SU-DHL-6 (cell line): ENCODE results near the gene CPSF4L.
"Not testable (repeated sequence)": the region's sequence is repeated elsewhere in the genome, so short reads cannot be mapped to it uniquely, and the experiment has no call there.

Experiments used
- H2AFZ ChIP-seq: fragments of 200-600 bp; sonication (generic); 2 replicates; pipeline ENCODE4 v1.6.1; 2014; ENCODE audit warnings: low read depth, mild to moderate bottlenecking, moderate library complexity, mixed read lengths, antibody characterized with exemption, low read length; ENCODE audit not compliant: severe bottlenecking
- H3F3A ChIP-seq: fragments of 200-600 bp; shearing (Covaris generic); 2 replicates; pipeline ENCODE4 v1.6.0; 2016; ENCODE audit warnings: antibody characterized with exemption, mild to moderate bottlenecking; ENCODE audit not compliant: insufficient read depth
- H3K27ac ChIP-seq: fragments of 200-600 bp; sonication (generic); 2 replicates; pipeline ENCODE4 v1.5.1; 2016; ENCODE audit warnings: low read depth, mild to moderate bottlenecking, low read length, moderate library complexity, mixed read lengths
- H3K27me3 ChIP-seq: fragments of 200-600 bp; sonication (generic), shearing (Covaris generic); 2 replicates; pipeline ENCODE4 v1.6.0; 2014; ENCODE audit warnings: mild to moderate bottlenecking, low read length
- H3K36me3 ChIP-seq: fragments of 200-600 bp; sonication (generic); 2 replicates; pipeline ENCODE4 v1.6.1; 2014; ENCODE audit warnings: mild to moderate bottlenecking, low read length, mixed read lengths
- H3K4me2 ChIP-seq: fragments of 300-600, 200-600 bp; shearing (Covaris generic), sonication (generic); 2 replicates; pipeline ENCODE4 v1.6.0; 2014; ENCODE audit warnings: low read length, low read depth, mild to moderate bottlenecking; ENCODE audit not compliant: poor library complexity, severe bottlenecking
- H3K4me3 ChIP-seq: fragments of 200-600 bp; sonication (generic); 2 replicates; pipeline ENCODE4 v1.5.1; 2014; ENCODE audit warnings: antibody characterized with exemption, low read length, mild to moderate bottlenecking, mixed read lengths; ENCODE audit not compliant: insufficient read depth, poor library complexity, severe bottlenecking
- H3K79me2 ChIP-seq: fragments of 200-600 bp; sonication (generic); 2 replicates; pipeline ENCODE4 v1.6.1; 2014; ENCODE audit warnings: mild to moderate bottlenecking, low read length, moderate library complexity; ENCODE audit not compliant: insufficient read depth
- H3K9ac ChIP-seq: fragments of 200-600 bp; sonication (generic); 2 replicates; pipeline ENCODE4 v1.7.0; 2014; ENCODE audit warnings: mild to moderate bottlenecking, low read length
- H3K9me2 ChIP-seq: fragments of 200-600 bp; sonication (generic); replicated peaks from 2 replicates; pipeline ENCODE4 v1.6.1; 2014; ENCODE audit warnings: low read length; ENCODE audit not compliant: insufficient read depth
- H3K9me3 ChIP-seq: fragments of 200-600 bp; sonication (generic); 2 replicates; pipeline ENCODE4 v1.6.1; 2014; ENCODE audit warnings: low read length, mixed read lengths; ENCODE audit not compliant: insufficient read depth
- H4K20me1 ChIP-seq: fragments of 200-600 bp; sonication (generic); 2 replicates; pipeline ENCODE4 v1.6.1; 2014; ENCODE audit warnings: low read depth, mild to moderate bottlenecking, antibody characterized with exemption, low read length, moderate library complexity, mixed read lengths
- CTCF ChIP-seq: fragments of 200-600 bp; sonication (generic); IDR thresholded peaks from one replicate; pipeline ENCODE4 v1.5.1; 2017; ENCODE audit warnings: antibody characterized with exemption, mild to moderate bottlenecking, low read length, moderate library complexity; ENCODE audit not compliant: insufficient read depth, poor library complexity, severe bottlenecking
- EZH2phosphoT487 ChIP-seq: fragments of 200-600 bp; sonication (generic), shearing (Covaris generic); conservative IDR thresholded peaks from 2 replicates; pipeline ENCODE4 v1.6.1; 2018; ENCODE audit warnings: mild to moderate bottlenecking, antibody characterized with exemption, low read length, moderate library complexity, mixed read lengths

The CPSF4L gene

GRCh38 chr17:73266796-73267195, 5.1 kb upstream of the CPSF4L start:
- no peaks in the 10 kb centered on the region for H3F3A ChIP-seq
- no peak overlapping the region for H3K4me2 ChIP-seq
- no peaks in the 10 kb centered on the region for H4K20me1 ChIP-seq
- H3K4me3 ChIP-seq, result no peak overlapping the region
- no peak for TF ChIP-seq CTCF
- TF ChIP-seq EZH2phosphoT487, result no peak
- no peaks in the 10 kb centered on the region for H3K27me3 ChIP-seq
- no peak overlapping the region for H3K27ac ChIP-seq
- no peak overlapping the region for H2AFZ ChIP-seq
- H3K36me3 ChIP-seq, result no peaks in the 10 kb centered on the region
- no peaks in the 10 kb centered on the region for H3K9me3 ChIP-seq
- no peaks in the 10 kb centered on the region for H3K79me2 ChIP-seq
- no peaks in the 10 kb centered on the region for H3K9me2 ChIP-seq
- no peak overlapping the region for H3K9ac ChIP-seq

GRCh38 chr17:73265646-73266640, 4.3 kb upstream of the CPSF4L start:
- Histone ChIP-seq H3K79me2 (no peaks in the 10 kb centered on the region), H3K9ac (no peak overlapping the region), H3K4me2 (no peak overlapping the region)

GRCh38 chr17:73264448-73264847, 2.8 kb upstream of the CPSF4L start:
- H4K20me1 ChIP-seq, H3K79me2 ChIP-seq, H2AFZ ChIP-seq: not testable (repeated sequence)

More at GRCh38 chr17:73265646-73266640, 4.3 kb upstream of the CPSF4L start:
- Histone ChIP-seq H3K27me3 (no peaks in the 10 kb centered on the region), H2AFZ (no peak overlapping the region), H3K36me3 (no peaks in the 10 kb centered on the region), H3K9me2 (no peaks in the 10 kb centered on the region), H4K20me1 (no peaks in the 10 kb centered on the region), H3K4me3 (no peak overlapping the region), H3K9me3 (no peaks in the 10 kb centered on the region), H3K27ac (no peak overlapping the region), H3F3A (no peaks in the 10 kb centered on the region)
- TF ChIP-seq EZH2phosphoT487 (no peak), CTCF (no peak)

More at GRCh38 chr17:73264448-73264847, 2.8 kb upstream of the CPSF4L start:
- H3K4me2 ChIP-seq, H3K4me3 ChIP-seq, H3F3A ChIP-seq, H3K27me3 ChIP-seq, H3K9me3 ChIP-seq, H3K27ac ChIP-seq, H3K9ac ChIP-seq, H3K36me3 ChIP-seq, H3K9me2 ChIP-seq: not testable (repeated sequence)
